AG09309 (cell line): Measurements from ENCODE around the gene EIPR1.

ENCODE experiments used
- DNase-seq: peaks from one replicate; pipeline ENCODE4 v3.0.0-alpha.2; 2010; ENCODE audit warnings: low read depth
- H3K4me3 ChIP-seq: 2 replicates; pipeline ENCODE4 v1.5.1; 2011; ENCODE audit warnings: mild to moderate bottlenecking, low read depth, low read length, moderate library complexity; ENCODE audit not compliant: control insufficient read depth
- TF ChIP-seq, protein P1 (sequence below): IDR thresholded peaks from 2 replicates; pipeline ENCODE4 v1.5.1; 2011; ENCODE audit warnings: mild to moderate bottlenecking, low read depth, low read length, inconsistent platforms; ENCODE audit not compliant: insufficient read depth, control insufficient read depth; ENCODE audit errors: missing control alignments

EIPR1 gene

DNA sequence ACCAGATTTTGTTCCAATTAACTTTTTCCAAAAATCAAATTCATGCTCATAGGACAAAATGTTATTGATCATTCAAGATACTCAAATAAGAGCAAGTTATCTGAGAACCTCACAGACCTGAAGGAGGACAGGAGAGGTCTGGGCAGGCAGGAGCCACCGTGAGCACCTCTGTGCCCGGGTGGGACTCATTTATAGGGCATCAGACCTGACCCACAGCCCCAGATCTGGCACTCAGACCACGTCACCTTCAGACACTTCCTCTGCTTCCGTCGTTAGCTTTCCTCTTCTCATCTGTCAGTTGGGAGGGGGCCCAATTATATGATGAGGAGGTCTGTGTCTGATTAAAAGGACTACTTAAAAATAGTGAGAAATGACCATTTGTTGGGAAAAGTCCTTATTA lies 169.4 kb downstream of the EIPR1 start:
- no peak overlapping the region for H3K4me3 ChIP-seq
- TF ChIP-seq, protein P1, sequence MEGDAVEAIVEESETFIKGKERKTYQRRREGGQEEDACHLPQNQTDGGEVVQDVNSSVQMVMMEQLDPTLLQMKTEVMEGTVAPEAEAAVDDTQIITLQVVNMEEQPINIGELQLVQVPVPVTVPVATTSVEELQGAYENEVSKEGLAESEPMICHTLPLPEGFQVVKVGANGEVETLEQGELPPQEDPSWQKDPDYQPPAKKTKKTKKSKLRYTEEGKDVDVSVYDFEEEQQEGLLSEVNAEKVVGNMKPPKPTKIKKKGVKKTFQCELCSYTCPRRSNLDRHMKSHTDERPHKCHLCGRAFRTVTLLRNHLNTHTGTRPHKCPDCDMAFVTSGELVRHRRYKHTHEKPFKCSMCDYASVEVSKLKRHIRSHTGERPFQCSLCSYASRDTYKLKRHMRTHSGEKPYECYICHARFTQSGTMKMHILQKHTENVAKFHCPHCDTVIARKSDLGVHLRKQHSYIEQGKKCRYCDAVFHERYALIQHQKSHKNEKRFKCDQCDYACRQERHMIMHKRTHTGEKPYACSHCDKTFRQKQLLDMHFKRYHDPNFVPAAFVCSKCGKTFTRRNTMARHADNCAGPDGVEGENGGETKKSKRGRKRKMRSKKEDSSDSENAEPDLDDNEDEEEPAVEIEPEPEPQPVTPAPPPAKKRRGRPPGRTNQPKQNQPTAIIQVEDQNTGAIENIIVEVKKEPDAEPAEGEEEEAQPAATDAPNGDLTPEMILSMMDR = no peak
- DNase-seq = no peak

DNA sequence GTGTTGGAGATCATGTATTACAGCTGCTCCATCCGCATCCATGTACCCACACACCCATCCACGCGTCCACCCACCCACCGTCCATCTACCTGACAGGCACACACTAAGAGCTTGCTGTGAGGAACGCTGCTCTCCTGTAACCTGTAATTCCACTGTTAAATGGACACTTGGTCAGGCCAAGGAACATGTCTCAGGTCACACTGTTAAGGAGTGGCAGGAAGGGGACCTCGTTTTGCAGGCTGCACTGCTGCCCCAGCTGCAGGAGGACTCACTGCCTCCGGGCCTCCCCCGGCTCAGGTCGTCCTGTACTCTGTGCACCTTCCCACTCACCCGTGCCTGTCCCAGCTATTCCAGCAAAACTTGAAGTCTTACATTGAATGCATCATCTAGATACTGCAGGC lies 170.5 kb downstream of the EIPR1 start:
- DNase-seq = no peak
- no peak overlapping the region for H3K4me3 ChIP-seq
- TF ChIP-seq, protein P1 = no peak

DNA sequence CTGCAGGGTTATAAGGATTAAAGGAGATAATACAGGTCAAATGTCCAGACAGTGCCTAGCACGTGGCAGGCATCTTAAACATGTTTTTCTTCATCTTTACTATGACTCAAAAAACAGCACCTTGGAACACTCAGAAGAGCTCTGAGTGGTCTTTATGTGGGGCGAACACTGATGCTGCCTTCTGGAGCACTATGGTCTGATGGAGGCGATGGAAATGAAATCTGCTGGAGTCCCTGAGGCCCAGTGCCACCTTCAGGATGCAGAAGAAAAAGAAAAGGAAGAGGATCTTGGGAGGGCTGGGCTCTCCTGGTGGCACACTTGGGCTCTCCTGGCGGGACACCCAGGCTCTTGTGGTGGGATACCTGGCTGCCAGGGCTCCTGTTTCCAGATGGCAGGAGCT lies 171.8 kb downstream of the EIPR1 start:
- no peak overlapping the region for H3K4me3 ChIP-seq
- no peak for DNase-seq
- TF ChIP-seq, protein P1 = no peak

DNA sequence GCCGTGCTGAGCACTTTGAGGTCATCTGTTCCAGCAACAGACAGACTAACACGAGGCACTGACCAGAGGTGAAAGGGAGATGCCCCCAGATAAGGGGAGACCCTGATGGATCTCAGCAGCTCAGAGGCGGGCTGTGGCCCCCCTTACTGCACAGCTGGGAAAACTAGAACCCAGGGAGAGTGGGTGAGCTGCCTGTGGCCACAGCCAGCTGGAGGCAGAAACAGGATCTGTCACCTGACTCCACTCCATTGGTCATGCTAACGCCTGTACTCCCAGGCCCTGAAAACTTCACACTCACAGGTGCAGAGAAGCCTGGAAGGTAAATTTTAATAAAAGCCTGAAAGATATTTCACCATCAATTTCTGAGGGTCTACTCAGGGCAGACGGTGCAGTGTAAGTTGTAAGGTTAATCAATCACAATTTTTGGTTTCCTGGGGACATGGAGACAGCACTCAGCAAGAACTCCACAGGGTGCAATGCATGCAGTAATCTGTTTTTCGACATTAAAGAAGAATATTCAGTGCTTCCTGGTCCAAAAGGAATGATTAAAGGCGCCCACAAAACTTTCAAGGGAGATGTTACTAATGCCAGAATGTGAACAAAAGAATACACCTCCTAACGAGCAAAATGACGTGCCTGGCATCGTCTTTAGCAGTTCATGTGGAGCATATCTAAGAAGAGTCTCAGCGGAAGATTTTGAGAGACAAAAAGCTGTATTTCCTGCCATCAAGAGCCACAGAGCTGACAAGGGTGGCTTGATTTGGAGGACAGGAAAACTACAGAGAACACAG lies 173.4 kb downstream of the EIPR1 start:
- no peak overlapping the region for H3K4me3 ChIP-seq
- TF ChIP-seq, protein P1 = no peak
- no peak for DNase-seq

DNA sequence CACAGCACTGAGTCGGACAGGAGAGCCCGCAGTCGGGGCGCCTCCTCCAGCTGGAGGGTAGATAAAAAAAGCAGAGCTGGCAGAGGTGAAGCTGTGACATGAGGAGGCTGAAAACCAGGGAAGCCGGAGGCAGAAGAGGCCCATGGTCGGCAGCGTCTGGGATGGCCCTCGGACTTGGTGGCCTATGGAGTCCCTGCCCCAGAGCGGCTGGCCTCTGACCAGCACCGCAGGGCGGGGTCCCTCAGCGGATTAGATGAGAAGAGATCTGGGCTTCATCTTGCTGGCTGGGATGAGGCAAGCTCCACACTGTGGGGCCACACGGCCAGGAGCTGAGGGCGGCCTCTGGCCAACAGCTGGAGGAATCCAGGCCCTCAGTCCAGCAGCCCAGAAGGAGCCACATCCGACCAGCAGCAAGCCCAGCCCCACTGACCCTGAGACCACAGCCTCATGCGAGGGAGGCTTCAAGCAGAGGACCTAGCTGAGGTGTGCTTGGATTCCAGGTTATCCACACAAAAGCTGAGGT lies 174.1 kb downstream of the EIPR1 start:
- TF ChIP-seq, protein P1 = no peak
- no peak for DNase-seq
- H3K4me3 ChIP-seq = no peak overlapping the region

DNA sequence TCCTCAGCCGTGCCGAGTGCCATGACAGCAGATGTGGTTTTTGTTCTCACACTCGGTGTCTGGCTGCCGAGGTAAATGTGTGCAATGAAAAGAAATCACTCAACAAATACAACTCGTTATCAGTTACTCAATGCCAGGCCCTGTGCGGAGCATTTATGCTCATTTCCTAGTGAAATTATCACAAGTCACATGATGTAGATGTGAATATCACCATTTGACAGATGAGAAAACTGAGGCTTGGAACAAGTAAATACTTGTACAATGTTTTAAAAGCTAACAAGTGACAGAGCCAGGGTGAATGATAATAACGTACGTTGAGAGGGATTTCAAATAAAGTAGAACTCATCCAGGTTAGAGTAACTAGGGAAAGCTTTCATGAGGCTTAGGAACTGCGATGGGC lies 174.7 kb downstream of the EIPR1 start:
- H3K4me3 ChIP-seq = no peak overlapping the region
- DNase-seq = no peak
- TF ChIP-seq, protein P1 = no peak
